Hepatocyte (in vitro differentiated cells): ENCODE results near the gene SLC39A8. TPM values are rescaled to one million over a fixed set of nuclear protein-coding genes. Genes with fewer than 3 reads are reported as not detected.

Source experiments
- DNase-seq: peaks from one replicate; pipeline ENCODE4 v3.0.0-alpha.2; 2016; ENCODE audit warnings: low spot score
- H2AFZ ChIP-seq: fragments of 200-600 bp; sonication (generic); 2 replicates; pipeline ENCODE4 v1.6.0; 2016; ENCODE audit warnings: antibody characterized with exemption, mild to moderate bottlenecking
- H3K27ac ChIP-seq: fragments of 200-600 bp; sonication (generic); 2 replicates; pipeline ENCODE4 v1.5.1; 2016; ENCODE audit warnings: mild to moderate bottlenecking
- H3K27me3 ChIP-seq: fragments of 200-600 bp; sonication (generic); 2 replicates; pipeline ENCODE4 v1.6.1; 2016
- H3K36me3 ChIP-seq: fragments of 200-600 bp; sonication (generic); replicated peaks from 2 replicates; pipeline ENCODE4 v1.5.1; 2016; ENCODE audit warnings: low read depth; ENCODE audit not compliant: insufficient read depth
- H3K4me1 ChIP-seq: fragments of 200-600 bp; sonication (generic); 2 replicates; pipeline ENCODE4 v1.5.1; 2016; ENCODE audit warnings: mild to moderate bottlenecking, moderate library complexity; ENCODE audit not compliant: insufficient read depth
- H3K4me2 ChIP-seq: fragments of 200-600 bp; sonication (generic); 2 replicates; pipeline ENCODE4 v1.6.0; 2016
- H3K4me3 ChIP-seq: fragments of 200-600 bp; sonication (generic); 2 replicates; pipeline ENCODE4 v1.5.1; 2016; ENCODE audit warnings: mild to moderate bottlenecking
- H3K79me2 ChIP-seq: fragments of 200-600 bp; sonication (generic); 2 replicates; pipeline ENCODE4 v1.6.0; 2017; ENCODE audit warnings: mild to moderate bottlenecking
- H3K9me2 ChIP-seq: fragments of 200-600 bp; sonication (generic); replicated peaks from 2 replicates; pipeline ENCODE4 v1.6.0; 2017; ENCODE audit warnings: mild to moderate bottlenecking; ENCODE audit not compliant: insufficient read depth
- H3K9me3 ChIP-seq: fragments of 200-600 bp; sonication (generic); 2 replicates; pipeline ENCODE4 v1.5.1; 2016; ENCODE audit warnings: low read depth, mild to moderate bottlenecking
- H4K20me1 ChIP-seq: fragments of 200-600 bp; sonication (generic); 2 replicates; pipeline ENCODE4 v1.6.0; 2016; ENCODE audit warnings: mild to moderate bottlenecking; ENCODE audit not compliant: insufficient read depth, poor library complexity, severe bottlenecking
- EZH2 ChIP-seq: fragments of 200-600 bp; sonication (generic); IDR thresholded peaks from 2 replicates; pipeline ENCODE4 v1.6.1; 2016; ENCODE audit warnings: antibody characterized with exemption, mild to moderate bottlenecking, borderline replicate concordance
- EZH2phosphoT487 ChIP-seq: fragments of 200-600 bp; sonication (generic); IDR thresholded peaks from one replicate; pipeline ENCODE4 v1.6.1; 2018; ENCODE audit warnings: antibody characterized with exemption, mild to moderate bottlenecking, low read depth, moderate library complexity; ENCODE audit not compliant: unreplicated experiment, severe bottlenecking
- WGBS: methylation state at CpG from one replicate; pipeline ENCODE4 v1.1.6; 2016; ENCODE audit warnings: low lambda C conversion rate; ENCODE audit errors: missing lambda C conversion rate; 5-methylcytosine and 5-hydroxymethylcytosine counted together
- polyA plus RNA-seq: library from polyadenylated mRNA; unstranded; fragments of >200 nt; fragmentation: Nextera tagmentation; extraction: Ambion mirVana; gene quantifications from 2 replicates; pipeline ENCODE4 v1.2.1, GENCODE V29; 2016
- total RNA-seq: library from RNA; depleted of rRNA; stranded (reverse); fragments of >200 nt; gene quantifications from 2 replicates; pipeline ENCODE4 v1.2.3, GENCODE V29; 2014
- TF ChIP-seq, protein P1 (sequence below): fragments of 200-600 bp; sonication (generic); IDR thresholded peaks from 2 replicates; pipeline ENCODE4 v1.5.1; 2016; ENCODE audit warnings: antibody characterized with exemption, mild to moderate bottlenecking; ENCODE audit not compliant: poor library complexity

The SLC39A8 gene
- 22.3 and 24.5 TPM in 2 replicates for total RNA-seq
- 15.9 and 16.1 TPM in 2 replicates for polyA plus RNA-seq

GRCh38 chr4:102344954-102345794 lies at the start of gene SLC39A8:
Gene SLC39A8 (minus strand): TSS chr4:102345482. CDS start chr4:102344662, 820 bp downstream.
- Histone ChIP-seq H3K9me2 (no peaks in the 10 kb centered on the region), H4K20me1 (no peaks in the 10 kb centered on the region), H3K27me3 (no peaks in the 10 kb centered on the region), H3K4me3 (peak within 1 kb of the TSS; percentile 88), H3K4me2 (peak within 1 kb of the TSS; percentile 98), H2AFZ (peak within 1 kb of the TSS; percentile 92), H3K79me2 (peaks cover 7% of the 10 kb centered on the region), H3K36me3 (no peaks in the 10 kb centered on the region), H3K27ac (peak within 1 kb of the TSS; percentile 77), H3K4me1 (peaks cover 5% of the 10 kb centered on the region), H3K9me3 (no peaks in the 10 kb centered on the region)
- TF ChIP-seq EZH2 (no peak), EZH2phosphoT487 (no peak)
- TF ChIP-seq, protein P1, sequence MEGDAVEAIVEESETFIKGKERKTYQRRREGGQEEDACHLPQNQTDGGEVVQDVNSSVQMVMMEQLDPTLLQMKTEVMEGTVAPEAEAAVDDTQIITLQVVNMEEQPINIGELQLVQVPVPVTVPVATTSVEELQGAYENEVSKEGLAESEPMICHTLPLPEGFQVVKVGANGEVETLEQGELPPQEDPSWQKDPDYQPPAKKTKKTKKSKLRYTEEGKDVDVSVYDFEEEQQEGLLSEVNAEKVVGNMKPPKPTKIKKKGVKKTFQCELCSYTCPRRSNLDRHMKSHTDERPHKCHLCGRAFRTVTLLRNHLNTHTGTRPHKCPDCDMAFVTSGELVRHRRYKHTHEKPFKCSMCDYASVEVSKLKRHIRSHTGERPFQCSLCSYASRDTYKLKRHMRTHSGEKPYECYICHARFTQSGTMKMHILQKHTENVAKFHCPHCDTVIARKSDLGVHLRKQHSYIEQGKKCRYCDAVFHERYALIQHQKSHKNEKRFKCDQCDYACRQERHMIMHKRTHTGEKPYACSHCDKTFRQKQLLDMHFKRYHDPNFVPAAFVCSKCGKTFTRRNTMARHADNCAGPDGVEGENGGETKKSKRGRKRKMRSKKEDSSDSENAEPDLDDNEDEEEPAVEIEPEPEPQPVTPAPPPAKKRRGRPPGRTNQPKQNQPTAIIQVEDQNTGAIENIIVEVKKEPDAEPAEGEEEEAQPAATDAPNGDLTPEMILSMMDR: peak; percentile 82
- peak; percentile 93 for DNase-seq
- under 1% methylated on average over 54 of the region's 54 CpGs for WGBS

DNA sequence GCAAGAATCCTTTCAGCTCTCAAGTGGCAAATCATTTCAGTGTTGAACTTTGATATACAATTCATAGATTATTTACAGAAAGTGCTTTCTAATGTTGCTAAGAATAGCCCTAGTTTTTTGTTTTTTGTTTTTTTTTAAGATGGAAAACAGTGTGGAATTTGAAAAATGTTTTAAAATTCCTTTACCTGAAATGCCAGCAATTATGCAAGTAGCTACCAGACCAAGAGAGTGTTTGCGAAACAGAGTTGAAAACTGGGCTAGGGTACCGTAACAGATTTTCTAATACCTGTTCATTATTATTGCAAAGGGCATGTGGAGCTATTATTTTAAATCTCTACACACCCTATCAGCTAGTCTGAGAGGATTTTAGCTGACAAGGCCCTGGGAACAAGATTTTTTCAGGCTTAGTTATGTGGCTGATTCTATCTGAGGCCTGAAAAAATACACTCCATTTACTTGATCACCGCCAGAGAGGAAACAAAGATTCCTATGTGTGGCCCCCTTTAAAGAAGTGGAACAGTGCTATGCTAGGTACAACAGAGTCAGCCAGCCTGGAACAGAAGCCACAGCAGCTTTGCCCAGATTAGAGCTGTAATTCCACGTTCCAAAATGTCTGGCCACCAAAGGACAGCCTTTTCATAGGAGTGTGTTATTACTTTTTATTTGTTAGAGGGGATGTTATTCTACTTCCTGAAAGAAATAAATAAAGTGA lies 46.9 kb upstream of the SLC39A8 start:
- 75% methylated on average over 4 of the region's 4 CpGs for WGBS
- no peaks in the 10 kb centered on the region for H3K9me2 ChIP-seq
- no peak for DNase-seq
- no peak overlapping the region for H3K4me2 ChIP-seq
- no peaks in the 10 kb centered on the region for H3K27me3 ChIP-seq
- TF ChIP-seq EZH2phosphoT487 (no peak), EZH2 (no peak)
- no peaks in the 10 kb centered on the region for H3K36me3 ChIP-seq
- H3K27ac ChIP-seq: no peak overlapping the region
- H3K4me3 ChIP-seq: no peak overlapping the region
- no peaks in the 10 kb centered on the region for H4K20me1 ChIP-seq
- no peak overlapping the region for H2AFZ ChIP-seq
- H3K4me1 ChIP-seq: no peaks in the 10 kb centered on the region
- H3K79me2 ChIP-seq: no peaks in the 10 kb centered on the region
- no peaks in the 10 kb centered on the region for H3K9me3 ChIP-seq

GRCh38 chr4:102390438-102390837 lies 45.2 kb upstream of the SLC39A8 start:
- Histone ChIP-seq H3K9me2 (no peaks in the 10 kb centered on the region), H3K79me2 (no peaks in the 10 kb centered on the region), H2AFZ (no peak overlapping the region), H3K4me2 (no peak overlapping the region), H3K4me1 (no peaks in the 10 kb centered on the region), H3K36me3 (no peaks in the 10 kb centered on the region), H3K4me3 (no peak overlapping the region), H3K27me3 (no peaks in the 10 kb centered on the region), H4K20me1 (no peaks in the 10 kb centered on the region), H3K27ac (no peak overlapping the region), H3K9me3 (no peaks in the 10 kb centered on the region)
- no peak for DNase-seq
- 90% methylated on average over 2 of the region's 2 CpGs for WGBS
- no peak for TF ChIP-seq EZH2

GRCh38 chr4:102388611-102389010 lies 43.3 kb upstream of the SLC39A8 start:
- Histone ChIP-seq H4K20me1 (no peaks in the 10 kb centered on the region), H2AFZ (no peak overlapping the region), H3K27me3 (no peaks in the 10 kb centered on the region), H3K4me3 (no peak overlapping the region), H3K27ac (no peak overlapping the region), H3K9me2 (no peaks in the 10 kb centered on the region), H3K4me2 (no peak overlapping the region), H3K4me1 (no peaks in the 10 kb centered on the region), H3K79me2 (no peaks in the 10 kb centered on the region), H3K36me3 (no peaks in the 10 kb centered on the region), H3K9me3 (no peaks in the 10 kb centered on the region)
- no peak for DNase-seq
- TF ChIP-seq EZH2phosphoT487 (no peak), EZH2 (no peak)
- TF ChIP-seq, protein P1: no peak
